GM19452 (cell line): ENCODE data around the gene ERC2.

ENCODE experiments used
- ATAC-seq: cut with Tn5 transposase; IDR thresholded peaks from one replicate; pipeline ENCODE4 v1.9.1; 2021; ENCODE audit not compliant: unreplicated experiment

The ERC2 gene

DNA sequence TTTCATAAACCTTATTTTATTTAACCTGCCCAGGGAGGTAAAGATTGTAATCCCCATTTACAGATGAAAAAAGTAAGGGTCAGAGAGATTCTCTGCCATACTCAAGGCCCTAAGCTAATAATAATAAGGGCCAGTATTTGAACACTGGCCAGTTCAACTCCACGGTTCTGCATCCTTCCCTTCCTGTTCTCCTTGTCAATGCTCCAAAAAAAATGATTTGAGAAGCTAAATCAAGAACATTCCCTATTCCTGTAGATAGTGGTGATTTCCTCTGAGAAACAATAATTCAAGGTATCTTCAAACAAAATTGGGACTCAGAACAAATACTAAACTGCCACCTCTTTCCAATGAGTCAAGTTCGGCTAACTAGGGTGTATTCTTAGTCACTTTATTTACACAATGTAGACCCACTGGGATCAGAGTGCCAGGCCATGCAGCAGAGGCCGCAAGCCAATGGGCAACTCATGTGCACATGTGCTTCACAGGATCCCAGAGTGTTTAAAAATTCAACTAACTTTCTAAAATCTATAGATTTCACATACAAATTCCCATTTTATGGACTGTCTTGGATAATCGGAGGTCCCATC is 521.6 kb downstream of the ERC2 start:
- no peak for ATAC-seq

- ATAC-seq, result no peak
Observed at GRCh38 chr3:55942868-55943267, 525.4 kb downstream of the ERC2 start.

DNA sequence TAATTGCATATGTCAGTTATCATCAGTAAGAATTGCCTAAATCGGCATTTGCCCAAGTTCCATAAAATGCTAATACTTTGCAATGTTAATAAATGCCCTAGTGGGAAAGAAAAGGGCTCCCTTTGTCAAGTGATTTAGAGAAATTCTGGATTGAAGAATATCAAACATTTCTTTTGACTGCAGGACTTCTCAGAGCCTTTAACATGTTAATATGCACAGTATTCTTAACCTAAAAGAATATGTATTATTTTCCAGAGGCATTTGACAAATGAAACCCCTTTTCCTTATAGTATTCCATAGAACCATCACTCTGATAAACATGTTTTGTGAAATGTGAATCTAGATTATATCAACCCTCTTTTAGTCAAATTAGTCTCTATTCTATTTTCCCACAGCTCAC is 529.0 kb downstream of the ERC2 start:
- no peak for ATAC-seq

- ATAC-seq, result no peak
Observed at GRCh38 chr3:55937301-55937700, 531.0 kb downstream of the ERC2 start.

GRCh38 chr3:55936549-55937052 is 531.7 kb downstream of the ERC2 start:
- no peak for ATAC-seq

GRCh38 chr3:55935241-55935640 is 533.0 kb downstream of the ERC2 start:
- ATAC-seq, result no peak

- no peak for ATAC-seq
Observed at GRCh38 chr3:55934771-55935170, 533.5 kb downstream of the ERC2 start.

DNA sequence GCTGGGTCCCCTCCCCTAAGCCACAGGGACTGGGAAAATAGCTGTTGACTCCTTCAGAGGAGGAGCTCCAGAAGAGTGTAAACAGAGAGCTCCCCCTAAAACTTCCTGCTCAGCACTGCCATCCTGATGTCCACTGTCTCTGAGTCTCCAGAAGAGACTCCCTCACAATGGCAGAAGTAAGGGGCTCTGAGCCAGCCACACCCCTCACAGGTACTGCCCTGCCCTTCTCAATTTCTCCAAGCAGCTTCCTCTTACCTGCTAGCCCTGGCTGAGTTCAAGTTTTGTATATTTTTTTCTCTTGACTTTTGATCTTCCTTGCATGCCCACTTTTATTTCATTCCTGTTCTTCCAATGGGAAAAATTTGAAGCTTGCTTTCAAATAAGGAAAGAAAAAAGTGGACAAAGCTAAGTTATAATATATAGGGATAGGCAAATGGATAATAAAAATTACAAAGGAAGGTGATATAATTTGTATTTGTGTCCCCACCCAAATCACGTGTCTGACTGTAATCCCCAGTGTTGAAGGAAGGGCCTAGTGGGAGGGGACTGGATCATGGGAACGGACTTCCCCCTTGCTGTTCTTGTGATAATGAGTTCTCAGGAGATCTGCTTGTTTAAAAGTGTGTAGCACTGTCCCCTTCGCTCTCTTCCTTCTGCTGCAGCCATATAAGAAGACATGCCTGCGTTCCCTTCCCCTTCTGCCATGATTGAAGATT is 539.0 kb downstream of the ERC2 start:
- no peak for ATAC-seq

DNA sequence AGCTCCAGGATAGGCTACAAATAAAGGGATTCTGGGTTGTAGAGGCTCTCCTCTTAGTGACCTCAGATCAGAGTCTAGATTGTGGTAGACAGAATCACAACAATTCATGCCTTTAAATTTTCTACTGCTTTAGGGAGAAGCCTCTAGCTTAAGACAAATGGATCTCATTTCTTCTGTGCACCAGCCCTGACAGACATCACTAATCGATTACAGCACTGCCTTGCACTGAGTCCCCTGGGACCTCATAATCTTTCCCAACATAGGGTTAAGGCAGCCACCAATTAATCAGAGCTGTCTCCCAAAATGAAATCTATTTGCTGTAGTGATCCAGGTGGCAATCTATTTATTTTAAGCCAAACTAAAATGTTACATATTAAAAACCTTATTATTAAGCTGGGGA is 544.6 kb downstream of the ERC2 start:
- ATAC-seq, result no peak

GRCh38 chr3:55923207-55923606 is 545.1 kb downstream of the ERC2 start:
- ATAC-seq, result no peak

- no peak for ATAC-seq
Observed at GRCh38 chr3:55912880-55913279, 555.4 kb downstream of the ERC2 start.

DNA sequence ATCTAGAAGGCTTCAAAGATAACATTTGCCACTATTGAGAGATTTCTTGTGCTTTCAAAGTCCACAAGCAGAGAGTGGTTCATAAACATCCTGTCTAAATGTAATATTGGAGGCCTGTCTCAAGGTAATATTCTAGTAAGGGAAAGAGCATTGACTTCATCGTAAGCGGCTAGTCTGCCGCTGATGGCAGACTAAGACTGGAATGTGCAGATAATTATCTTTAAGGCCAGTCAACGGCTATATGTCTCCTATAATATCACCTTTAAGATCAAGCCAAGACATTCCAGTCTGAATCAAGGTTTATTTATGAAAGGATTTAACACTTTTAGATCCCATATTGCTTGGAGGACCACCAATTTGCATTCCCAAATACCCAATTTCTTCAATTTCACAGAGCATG is 557.0 kb downstream of the ERC2 start:
- ATAC-seq, result no peak

- ATAC-seq, result no peak
Observed at GRCh38 chr3:55910543-55910942, 557.7 kb downstream of the ERC2 start.

- no peak for ATAC-seq
Observed at GRCh38 chr3:55909373-55909772, 558.9 kb downstream of the ERC2 start.

- ATAC-seq, result no peak
Observed at GRCh38 chr3:55907616-55908015, 560.7 kb downstream of the ERC2 start.

- ATAC-seq, result no peak
Observed at GRCh38 chr3:55906896-55907295, 561.4 kb downstream of the ERC2 start.

DNA sequence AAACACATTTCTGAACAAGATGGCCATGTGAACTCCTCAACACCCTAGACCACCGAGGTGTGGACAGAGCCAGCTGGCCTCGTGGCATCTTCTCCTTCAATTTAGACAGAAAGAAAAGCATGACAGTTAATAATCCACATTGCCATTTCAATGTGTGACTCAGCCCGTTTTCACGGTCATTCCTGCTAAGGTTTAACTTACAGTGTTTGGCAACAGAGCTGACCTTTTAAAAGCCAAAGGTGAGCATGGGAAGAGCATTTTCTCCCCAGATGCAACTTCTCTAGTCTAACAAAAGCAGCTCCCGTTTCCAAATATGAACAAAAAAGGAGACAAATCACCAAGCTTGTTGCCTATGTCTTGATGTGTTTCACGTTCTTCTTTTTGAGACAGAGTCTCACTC is 563.6 kb downstream of the ERC2 start:
- no peak for ATAC-seq

DNA sequence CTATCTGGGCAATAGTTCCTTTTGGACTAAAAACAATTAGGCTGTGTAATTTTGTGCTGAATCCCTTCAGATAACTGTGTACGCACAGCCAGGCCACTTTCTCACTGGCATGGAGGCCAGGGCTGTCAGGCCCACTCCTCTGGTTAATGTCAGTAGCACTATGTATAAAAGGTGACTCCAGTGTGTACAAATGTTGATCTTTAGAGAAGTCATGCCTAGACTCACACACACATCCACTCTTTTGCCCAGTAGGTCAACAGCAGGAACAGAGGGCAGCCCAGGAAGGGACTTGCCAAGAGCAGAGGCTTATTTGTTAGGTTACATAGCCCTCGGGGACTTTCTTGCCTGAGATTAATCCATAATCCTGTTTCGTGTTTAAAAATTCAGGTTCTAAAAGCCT is 564.6 kb downstream of the ERC2 start:
- no peak for ATAC-seq

- no peak for ATAC-seq
Observed at GRCh38 chr3:55902221-55902900, 565.9 kb downstream of the ERC2 start.

DNA sequence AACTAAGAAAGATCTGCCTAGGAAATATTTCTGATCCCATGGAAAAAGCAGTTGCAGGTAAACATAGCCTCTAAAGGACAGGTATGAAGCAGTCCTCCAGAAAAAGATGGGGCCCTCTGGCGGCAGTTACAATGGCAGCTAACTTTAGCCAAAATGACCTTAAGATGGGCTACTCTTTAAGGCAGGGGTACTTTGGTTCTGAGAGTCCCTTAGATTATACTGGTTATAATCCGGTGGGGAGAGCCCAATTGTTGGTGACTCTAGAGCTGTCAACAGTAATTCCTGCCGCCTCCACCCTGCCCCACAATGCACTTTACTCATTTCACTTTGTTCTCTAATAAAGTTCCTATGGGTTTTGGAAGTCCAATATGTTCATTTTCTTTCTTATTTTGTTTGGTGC is 568.4 kb downstream of the ERC2 start:
- ATAC-seq, result no peak

DNA sequence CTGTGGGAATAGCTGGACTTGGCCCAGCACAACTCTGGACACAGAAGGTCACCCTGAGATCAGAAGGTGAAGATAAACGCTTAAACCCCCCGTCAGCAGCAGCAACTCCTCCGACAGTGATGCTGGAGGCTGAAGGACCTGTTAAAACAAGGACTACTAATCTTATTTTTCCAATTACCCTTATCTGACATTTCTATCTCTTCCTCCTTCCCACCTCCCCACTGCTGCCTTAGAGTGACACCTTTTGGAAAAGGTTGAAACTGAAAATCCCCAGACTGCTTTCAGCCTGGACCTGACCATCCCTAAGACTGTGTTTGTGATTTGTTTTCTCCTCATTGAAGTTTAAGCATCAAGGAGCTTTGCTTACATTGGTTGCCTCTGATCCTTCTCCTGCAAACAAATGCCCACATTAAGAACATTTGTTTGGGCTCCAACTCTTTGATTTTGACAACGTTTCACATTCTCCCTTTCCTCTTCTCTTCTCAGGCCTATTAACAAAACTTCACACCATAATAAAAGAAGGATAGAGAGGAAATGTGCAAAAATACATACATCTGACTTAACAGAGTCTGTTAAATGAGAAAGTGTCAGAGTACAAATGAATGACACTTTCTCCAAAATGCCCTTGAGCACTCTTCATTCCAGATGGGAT is 570.6 kb downstream of the ERC2 start:
- ATAC-seq, result no peak
